HepG2 (cell line): ENCODE results near the gene ACSS3. TPM values are rescaled to one million over a fixed set of nuclear protein-coding genes. Genes with fewer than 3 reads are reported as not detected.

ENCODE experiments used
- BHLHE40 ChIP-seq: IDR thresholded peaks from 2 replicates; pipeline ENCODE4 v1.6.1; 2011; ENCODE audit warnings: low read length, improper control_type of control experiment
- EP300 ChIP-seq, 3 experiments: sonication (generic) in 1 of 3; formaldehyde crosslinking in 1 of 3; IDR thresholded peaks; 2 replicates each; pipeline versions ENCODE4 v1.5.1 to v1.6.1; 2011 to 2020; ENCODE audit warnings: low read depth in 2 of 3, low read length in 2 of 3, borderline replicate concordance in 1 of 3, improper control_type of control experiment in 1 of 3, mild to moderate bottlenecking in 1 of 3, missing genetic modification reagents in 1 of 3, moderate library complexity in 1 of 3
- FOXK1 ChIP-seq: sonication (generic); formaldehyde crosslinking; IDR thresholded peaks from 2 replicates; pipeline ENCODE4 v1.4.0; 2020; ENCODE audit warnings: low read depth, missing genetic modification reagents, borderline replicate concordance
- FOXO1 ChIP-seq: sonication (generic); formaldehyde crosslinking; IDR thresholded peaks from 2 replicates; pipeline ENCODE4 v1.4.0; 2020; ENCODE audit warnings: missing genetic modification reagents
- HDAC6 ChIP-seq: fragments of 200-600 bp; sonication (generic); IDR thresholded peaks from 2 replicates; pipeline ENCODE4 v1.7.0; 2017; ENCODE audit warnings: mild to moderate bottlenecking, antibody characterized with exemption, low read length, low read depth
- IRX3 ChIP-seq: sonication (generic); formaldehyde crosslinking; IDR thresholded peaks from 2 replicates; pipeline ENCODE4 v1.8.1; 2023; ENCODE audit warnings: mild to moderate bottlenecking, low read depth, missing genetic modification reagents, borderline replicate concordance
- MTA1 ChIP-seq: sonication (generic); formaldehyde crosslinking; IDR thresholded peaks from 2 replicates; pipeline ENCODE4 v1.4.0; 2020; ENCODE audit warnings: missing genetic modification reagents, mild to moderate bottlenecking, borderline replicate concordance
- NFKB2 ChIP-seq: sonication (generic); formaldehyde crosslinking; IDR thresholded peaks from 2 replicates; pipeline ENCODE4 v1.4.0; 2020; ENCODE audit warnings: missing genetic modification reagents, borderline replicate concordance
- PITX1 ChIP-seq: sonication (generic); formaldehyde crosslinking; IDR thresholded peaks from 2 replicates; pipeline ENCODE4 v1.5.1; 2020; ENCODE audit warnings: mild to moderate bottlenecking, missing genetic modification reagents
- SOX5 ChIP-seq: IDR thresholded peaks from 2 replicates; pipeline ENCODE4 v1.6.1; 2016; ENCODE audit warnings: borderline replicate concordance
- SP140L ChIP-seq: sonication (generic); formaldehyde crosslinking; IDR thresholded peaks from 2 replicates; pipeline ENCODE4 v1.4.0; 2020; ENCODE audit warnings: missing genetic modification reagents, borderline replicate concordance
- ZHX2 ChIP-seq, 2 experiments: sonication (generic) in 1 of 2; formaldehyde crosslinking in 1 of 2; IDR thresholded peaks; 2 replicates each; pipeline versions ENCODE4 v1.6.1 to v1.9.0; 2014 to 2022; ENCODE audit warnings: antibody characterized with exemption in 1 of 2, borderline replicate concordance in 1 of 2, inconsistent platforms in 1 of 2, low read depth in 1 of 2, missing genetic modification reagents in 1 of 2
- ZMYM3 ChIP-seq: sonication (generic); formaldehyde crosslinking; IDR thresholded peaks from 2 replicates; pipeline ENCODE4 v1.5.1; 2020; ENCODE audit warnings: mild to moderate bottlenecking, missing genetic modification reagents
- ZNF235 ChIP-seq: sonication (generic); formaldehyde crosslinking; IDR thresholded peaks from 2 replicates; pipeline ENCODE4 v1.8.1; 2023; ENCODE audit warnings: mild to moderate bottlenecking, missing genetic modification reagents, borderline replicate concordance
- ZNF569 ChIP-seq: sonication (generic); formaldehyde crosslinking; IDR thresholded peaks from 2 replicates; pipeline ENCODE4 v1.5.0; 2020; ENCODE audit warnings: mild to moderate bottlenecking, missing genetic modification reagents, moderate library complexity, borderline replicate concordance
- ZNF614 ChIP-seq: IDR thresholded peaks from 2 replicates; pipeline ENCODE4 v1.6.1; 2018; ENCODE audit warnings: missing biosample characterization, missing genetic modification reagents, inconsistent platforms, borderline replicate concordance
- ZNF615 ChIP-seq: sonication (generic); formaldehyde crosslinking; IDR thresholded peaks from 2 replicates; pipeline ENCODE4 v1.5.0; 2020; ENCODE audit warnings: mild to moderate bottlenecking, missing genetic modification reagents, borderline replicate concordance
- ZSCAN20 ChIP-seq: sonication (generic); formaldehyde crosslinking; IDR thresholded peaks from 2 replicates; pipeline ENCODE4 v1.4.0; 2020; ENCODE audit warnings: missing genetic modification reagents, mild to moderate bottlenecking, borderline replicate concordance
- polyA plus RNA-seq, 8 experiments: library from polyadenylated mRNA; depleted of rRNA in 3 of 8; stranded (reverse) in 7 of 8; unstranded in 1 of 8; fragments of >200 nt; fragmentation: Illumina TruSeq in 4 of 8; extraction: Trizol in 4 of 8; gene quantifications; 2 replicates each; pipeline versions ENCODE4 v1.2.1 to v1.2.3, GENCODE V29; 2011 to 2016; ENCODE audit warnings: low read depth in 4 of 8, missing spikeins in 1 of 8, mixed read lengths in 1 of 8; ENCODE audit not compliant: insufficient read depth in 1 of 8
- total RNA-seq, 5 experiments: library from RNA; depleted of rRNA; stranded (reverse); fragments of >200 nt; fragmentation: Illumina TruSeq; extraction: Trizol; gene quantifications; 2 replicates each; pipeline ENCODE4 v1.2.3, GENCODE V29; 2016; ENCODE audit warnings: low read depth in 1 of 5
- TF ChIP-seq, protein P1 (sequence below): sonication (generic); formaldehyde crosslinking; IDR thresholded peaks from 2 replicates; pipeline ENCODE4 v1.4.0; 2020; ENCODE audit warnings: missing genetic modification reagents, borderline replicate concordance

The ACSS3 gene
- total and polyA plus RNA-seq, 2 of the 13 experiments (the other 11 are each of a cell fraction or from before 2014, with no cell fraction given) = 79.5 to 86.3 TPM

GRCh38 chr12:81143057-81143456, 65.2 kb downstream of the ACSS3 start (continued):
- no peak for TF ChIP-seq IRX3 (CRISPR knock-in tag)
- no peak for TF ChIP-seq ZNF569 (CRISPR knock-in tag)
- no peak for TF ChIP-seq NFKB2 (CRISPR knock-in tag)
- peak; percentile 80; the same call in 1 of the 2 replicates for TF ChIP-seq FOXK1
- TF ChIP-seq, protein P1, sequence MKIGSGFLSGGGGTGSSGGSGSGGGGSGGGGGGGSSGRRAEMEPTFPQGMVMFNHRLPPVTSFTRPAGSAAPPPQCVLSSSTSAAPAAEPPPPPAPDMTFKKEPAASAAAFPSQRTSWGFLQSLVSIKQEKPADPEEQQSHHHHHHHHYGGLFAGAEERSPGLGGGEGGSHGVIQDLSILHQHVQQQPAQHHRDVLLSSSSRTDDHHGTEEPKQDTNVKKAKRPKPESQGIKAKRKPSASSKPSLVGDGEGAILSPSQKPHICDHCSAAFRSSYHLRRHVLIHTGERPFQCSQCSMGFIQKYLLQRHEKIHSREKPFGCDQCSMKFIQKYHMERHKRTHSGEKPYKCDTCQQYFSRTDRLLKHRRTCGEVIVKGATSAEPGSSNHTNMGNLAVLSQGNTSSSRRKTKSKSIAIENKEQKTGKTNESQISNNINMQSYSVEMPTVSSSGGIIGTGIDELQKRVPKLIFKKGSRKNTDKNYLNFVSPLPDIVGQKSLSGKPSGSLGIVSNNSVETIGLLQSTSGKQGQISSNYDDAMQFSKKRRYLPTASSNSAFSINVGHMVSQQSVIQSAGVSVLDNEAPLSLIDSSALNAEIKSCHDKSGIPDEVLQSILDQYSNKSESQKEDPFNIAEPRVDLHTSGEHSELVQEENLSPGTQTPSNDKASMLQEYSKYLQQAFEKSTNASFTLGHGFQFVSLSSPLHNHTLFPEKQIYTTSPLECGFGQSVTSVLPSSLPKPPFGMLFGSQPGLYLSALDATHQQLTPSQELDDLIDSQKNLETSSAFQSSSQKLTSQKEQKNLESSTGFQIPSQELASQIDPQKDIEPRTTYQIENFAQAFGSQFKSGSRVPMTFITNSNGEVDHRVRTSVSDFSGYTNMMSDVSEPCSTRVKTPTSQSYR (CRISPR knock-in tag) = peak; percentile 61; the same call in 1 of the 2 replicates
- TF ChIP-seq BHLHE40 = peak; percentile 77
- TF ChIP-seq MTA1 = no peak; the same call in 1 of the 2 replicates
- TF ChIP-seq ZSCAN20 (CRISPR knock-in tag) = no peak; the same call in 1 of the 2 replicates
- peak; percentile 88 for TF ChIP-seq FOXO1 (CRISPR knock-in tag)
- TF ChIP-seq ZHX2 (IDR thresholded peaks at IDR 0.05; ENCODE audit: low read depth) = no peak
- peak; percentile 77; the same call in 1 of the 2 replicates for TF ChIP-seq ZHX2 (CRISPR knock-in tag; IDR thresholded peaks at IDR 0.05; ENCODE audit: borderline replicate concordance)
- TF ChIP-seq ZNF615 (CRISPR knock-in tag) = no peak; the same call in 1 of the 2 replicates
- TF ChIP-seq SP140L (CRISPR knock-in tag) = 0 out of 2 replicates have a peak, but pooled peaks have one; percentile 71
- peak; percentile 97 to 100 for TF ChIP-seq EP300 (IDR thresholded peaks at IDR 0.05; ENCODE audit: low read depth in 2 of 2, low read length in 2 of 2)
- TF ChIP-seq EP300 (CRISPR knock-in tag; IDR thresholded peaks at IDR 0.05; ENCODE audit: borderline replicate concordance) = peak; percentile 98
- TF ChIP-seq ZNF614 (CRISPR knock-in tag) = peak; percentile 70
- peak; percentile 73; the same call in 1 of the 2 replicates for TF ChIP-seq PITX1 (CRISPR knock-in tag)
- no peak for TF ChIP-seq ZNF235 (CRISPR knock-in tag)
- TF ChIP-seq HDAC6 = no peak
- TF ChIP-seq ZMYM3 (CRISPR knock-in tag) = no peak
- peak; percentile 97 for TF ChIP-seq SOX5 (CRISPR knock-in tag)
